Naive B cell (primary cell): ENCODE data around the gene RETN. TPM values are rescaled to one million over a fixed set of nuclear protein-coding genes. Genes with fewer than 3 reads are reported as not detected.
A peak's percentile ranks its signal among the peaks of the same experiment; 100 is the strongest.
"Not testable (repeated sequence)": the region's sequence is repeated elsewhere in the genome, so short reads cannot be mapped to it uniquely, and the experiment has no call there.

Experiments
- ATAC-seq, 2 donors: fragments of 150-1000 bp; cut with Tn5 transposase; 2 replicates each; pipeline ENCODE4 v1.10.0; 2021; ENCODE audit warnings: low read depth in 2 of 2, mild to moderate bottlenecking in 2 of 2, moderate library complexity in 2 of 2
- DNase-seq: peaks from one replicate; pipeline ENCODE4 v3.0.0; 2022
- H3K27ac Mint-ChIP-seq, 6 donors: one replicate each; pipeline ENCODE4 v1.8.0; 2020 to 2022; ENCODE audit warnings: mild to moderate bottlenecking in 6 of 6, mixed read lengths in 6 of 6, moderate library complexity in 5 of 6, inconsistent platforms in 2 of 6
- H3K27me3 Mint-ChIP-seq, 3 donors: one replicate each; pipeline ENCODE4 v1.8.0; 2021 to 2022; ENCODE audit warnings: mixed read lengths in 3 of 3, mild to moderate bottlenecking in 1 of 3
- H3K36me3 Mint-ChIP-seq, 2 donors: one replicate each; pipeline ENCODE4 v1.8.0; 2020 to 2022; ENCODE audit warnings: mixed read lengths in 2 of 2, inconsistent platforms in 1 of 2, mild to moderate bottlenecking in 1 of 2
- H3K4me1 Mint-ChIP-seq, 3 donors: one replicate each; pipeline ENCODE4 v1.8.0; 2020 to 2022; ENCODE audit warnings: mixed read lengths in 3 of 3, inconsistent platforms in 1 of 3, mild to moderate bottlenecking in 1 of 3, moderate library complexity in 1 of 3
- H3K4me3 Mint-ChIP-seq, 8 donors: one replicate each; pipeline ENCODE4 v1.8.0; 2020 to 2022; ENCODE audit warnings: mild to moderate bottlenecking in 8 of 8, mixed read lengths in 8 of 8, moderate library complexity in 8 of 8, inconsistent platforms in 2 of 8
- H3K9me3 Mint-ChIP-seq, 7 donors: one replicate each; pipeline ENCODE4 v1.8.0; 2020 to 2022; ENCODE audit warnings: mixed read lengths in 7 of 7, mild to moderate bottlenecking in 5 of 7, inconsistent platforms in 2 of 7, moderate library complexity in 1 of 7
- polyA plus RNA-seq, 6 donors: library from polyadenylated mRNA; unstranded; fragments of 300-500 nt; fragmentation: Illumina TruSeq; gene quantifications; one replicate each; pipeline ENCODE4 v1.2.3, GENCODE V29; 2021; ENCODE audit warnings: low read depth in 6 of 6

Gene RETN
- polyA plus RNA-seq, 6 donors from 2014 or later: not detected

GRCh38 chr19:7642295-7643030 is 26.4 kb upstream of the RETN start:
- Mint-ChIP-seq H3K36me3 (peaks cover 0 to 18% of the 10 kb centered on the region in 2 donors), H3K4me1 (peaks cover 25 to 37% (median 29%) of the 10 kb centered on the region in 3 donors), H3K27me3 (no peaks in the 10 kb centered on the region), H3K4me3 (no peak overlapping the region), H3K27ac (peak overlapping the region in 1 of 6 donors; percentile 32), H3K9me3 (peaks cover 0 to 1% (median 0%) of the 10 kb centered on the region in 7 donors)
- ATAC-seq (no peak), DNase-seq (no peak)

GRCh38 chr19:7643031-7643415 is 25.8 kb upstream of the RETN start:
- Mint-ChIP-seq H3K4me1 (peaks cover 25 to 31% (median 25%) of the 10 kb centered on the region in 3 donors), H3K36me3 (peaks cover 0 to 18% of the 10 kb centered on the region in 2 donors), H3K27me3 (no peaks in the 10 kb centered on the region), H3K4me3 (no peak overlapping the region), H3K27ac (peak overlapping the region in 1 of 6 donors; percentile 32), H3K9me3 (peaks cover 0 to 1% (median 0%) of the 10 kb centered on the region in 7 donors)
- ATAC-seq (no peak), DNase-seq (no peak)

GRCh38 chr19:7643629-7644549 is 25.0 kb upstream of the RETN start:
- H3K9me3 Mint-ChIP-seq, ATAC-seq, DNase-seq, H3K27me3 Mint-ChIP-seq: not testable (repeated sequence)
- peaks cover 0 to 18% of the 10 kb centered on the region in 2 donors for H3K36me3 Mint-ChIP-seq
- peak overlapping the region in 1 of 6 donors; percentile 69 for H3K27ac Mint-ChIP-seq
- H3K4me3 Mint-ChIP-seq: peak overlapping the region in 1 of 8 donors; percentile 35
- peaks cover 19 to 24% (median 24%) of the 10 kb centered on the region in 3 donors for H3K4me1 Mint-ChIP-seq

GRCh38 chr19:7644550-7644877 is 24.3 kb upstream of the RETN start:
- DNase-seq (no peak), ATAC-seq (no peak)
- Mint-ChIP-seq H3K4me1 (peaks cover 12 to 18% (median 18%) of the 10 kb centered on the region in 3 donors), H3K27ac (no peak overlapping the region), H3K27me3 (no peaks in the 10 kb centered on the region), H3K4me3 (peak overlapping the region in 1 of 8 donors; percentile 35), H3K36me3 (peaks cover 0 to 18% of the 10 kb centered on the region in 2 donors), H3K9me3 (peaks cover 0 to 1% (median 0%) of the 10 kb centered on the region in 7 donors)

- no peaks in the 10 kb centered on the region for H3K27me3 Mint-ChIP-seq
- H3K4me3 Mint-ChIP-seq: peak overlapping the region in 1 of 8 donors; percentile 75
- H3K27ac Mint-ChIP-seq: peak overlapping the region in 1 of 6 donors; percentile 83
- ATAC-seq (no peak), DNase-seq (no peak)
- H3K36me3 Mint-ChIP-seq: peaks cover 0 to 11% of the 10 kb centered on the region in 2 donors
- H3K9me3 Mint-ChIP-seq: no peaks in the 10 kb centered on the region
- peaks cover 6 to 11% (median 11%) of the 10 kb centered on the region in 3 donors for H3K4me1 Mint-ChIP-seq
These were observed 23.7 kb upstream of the RETN start for GRCh38 chr19:7645163-7645562.

- Mint-ChIP-seq H3K27ac (peak overlapping the region in 1 of 6 donors; percentile 30), H3K4me3 (peak overlapping the region in 1 of 8 donors; percentile 44)
- no peak for ATAC-seq
These were observed 23.0 kb upstream of the RETN start for GRCh38 chr19:7645656-7646425.

GRCh38 chr19:7646426-7646700 is 22.5 kb upstream of the RETN start:
- Mint-ChIP-seq H3K4me3 (no peak overlapping the region), H3K27ac (peak overlapping the region in 1 of 6 donors; percentile 79), H3K36me3 (peaks cover 0 to 10% of the 10 kb centered on the region in 2 donors), H3K27me3 (no peaks in the 10 kb centered on the region), H3K9me3 (no peaks in the 10 kb centered on the region), H3K4me1 (peaks cover 2 to 9% (median 7%) of the 10 kb centered on the region in 3 donors)
- no peak for DNase-seq
- no peak for ATAC-seq

More at GRCh38 chr19:7645656-7646425, 23.0 kb upstream of the RETN start:
- Mint-ChIP-seq H3K4me1 (peaks cover 2 to 9% (median 7%) of the 10 kb centered on the region in 3 donors), H3K27me3 (no peaks in the 10 kb centered on the region), H3K9me3 (no peaks in the 10 kb centered on the region), H3K36me3 (peaks cover 0 to 10% of the 10 kb centered on the region in 2 donors)
- no peak for DNase-seq

- no peak for ATAC-seq
- no peak for DNase-seq
- H3K36me3 Mint-ChIP-seq: peaks cover 0 to 10% of the 10 kb centered on the region in 2 donors
- no peak overlapping the region for H3K27ac Mint-ChIP-seq
- H3K4me3 Mint-ChIP-seq: no peak overlapping the region
- H3K4me1 Mint-ChIP-seq: peaks cover 8 to 11% (median 9%) of the 10 kb centered on the region in 3 donors
- H3K9me3 Mint-ChIP-seq: no peaks in the 10 kb centered on the region
- peaks cover 0 to 1% (median 0%) of the 10 kb centered on the region in 3 donors for H3K27me3 Mint-ChIP-seq
These were observed 21.7 kb upstream of the RETN start for GRCh38 chr19:7647156-7647555.

- Mint-ChIP-seq H3K27me3 (peaks cover 0 to 10% (median 0%) of the 10 kb centered on the region in 3 donors), H3K27ac (no peak overlapping the region), H3K4me1 (peaks cover 14 to 20% (median 19%) of the 10 kb centered on the region in 3 donors), H3K36me3 (peaks cover 0 to 10% of the 10 kb centered on the region in 2 donors), H3K9me3 (no peaks in the 10 kb centered on the region), H3K4me3 (no peak overlapping the region)
- ATAC-seq (no peak), DNase-seq (no peak)
These were observed 20.4 kb upstream of the RETN start for GRCh38 chr19:7648265-7649014.

- Mint-ChIP-seq H3K9me3 (no peaks in the 10 kb centered on the region), H3K36me3 (peaks cover 0 to 10% of the 10 kb centered on the region in 2 donors), H3K4me1 (peaks cover 13 to 16% (median 14%) of the 10 kb centered on the region in 3 donors), H3K4me3 (peak overlapping the region in 1 of 8 donors; percentile 70), H3K27me3 (peaks cover 0 to 10% (median 0%) of the 10 kb centered on the region in 3 donors), H3K27ac (peak overlapping the region in 1 of 6 donors; percentile 71)
- no peak for DNase-seq
- no peak for ATAC-seq
These were observed 18.7 kb upstream of the RETN start for GRCh38 chr19:7650148-7650547.

GRCh38 chr19:7652061-7652641 is 16.7 kb upstream of the RETN start:
- Mint-ChIP-seq H3K27me3 (peaks cover 0 to 10% (median 0%) of the 10 kb centered on the region in 3 donors), H3K27ac (peak overlapping the region in 3 of 6 donors; percentile 44 to 94 (median 90)), H3K9me3 (no peaks in the 10 kb centered on the region), H3K4me3 (peak overlapping the region; percentile 59 to 92 (median 85)), H3K36me3 (no peaks in the 10 kb centered on the region), H3K4me1 (peaks cover 10 to 15% (median 14%) of the 10 kb centered on the region in 3 donors)
- ATAC-seq (peak; percentile 90 to 93), DNase-seq (peak; percentile 74)

- H3K27ac Mint-ChIP-seq: no peak overlapping the region
- no peak for ATAC-seq
- H3K4me3 Mint-ChIP-seq: no peak overlapping the region
- H3K27me3 Mint-ChIP-seq: peaks cover 0 to 10% (median 5%) of the 10 kb centered on the region in 3 donors
- no peaks in the 10 kb centered on the region for H3K9me3 Mint-ChIP-seq
- no peak for DNase-seq
- peaks cover 14 to 27% (median 25%) of the 10 kb centered on the region in 3 donors for H3K4me1 Mint-ChIP-seq
- no peaks in the 10 kb centered on the region for H3K36me3 Mint-ChIP-seq
These were observed 14.4 kb upstream of the RETN start for GRCh38 chr19:7654401-7654800.
